PC-9 (cell line): ENCODE results near the gene GJC1.

Experiments used
- CTCF ChIP-seq: fragments of 200-600 bp; sonication (generic); conservative IDR thresholded peaks from 2 replicates; pipeline ENCODE4 v1.6.1; 2017; ENCODE audit warnings: mixed run types, antibody characterized with exemption, mild to moderate bottlenecking, moderate library complexity
- EZH2 ChIP-seq: fragments of 200-600 bp; sonication (generic); IDR thresholded peaks from 2 replicates; pipeline ENCODE4 v1.8.0; 2017; ENCODE audit warnings: antibody characterized with exemption, low read depth

GRCh38 chr17:44808156-44808555 is 21.9 kb downstream of the GJC1 start:
- TF ChIP-seq CTCF (no peak), EZH2 (no peak)
